Putamen (tissue), 1 donor: ENCODE data around the gene CHST8.

Experiments used
- DNase-seq: peaks from one replicate; pipeline ENCODE4 v3.0.0-alpha.2; 2016; ENCODE audit warnings: low spot score

Gene CHST8

GRCh38 chr19:33717878-33718277 is 96.1 kb downstream of the CHST8 start:
- DNase-seq: no peak

GRCh38 chr19:33718651-33719254 is 97.0 kb downstream of the CHST8 start:
- no peak for DNase-seq

- DNase-seq: no peak
Measured at GRCh38 chr19:33719366-33720154, 97.8 kb downstream of the CHST8 start.

- no peak for DNase-seq
Measured at GRCh38 chr19:33720155-33720493, 98.4 kb downstream of the CHST8 start.

- DNase-seq: no peak
Measured at GRCh38 chr19:33720691-33721682, 99.2 kb downstream of the CHST8 start.

- no peak for DNase-seq
Measured at GRCh38 chr19:33721735-33722297, 100.1 kb downstream of the CHST8 start.

GRCh38 chr19:33722456-33723239 is 100.9 kb downstream of the CHST8 start:
- DNase-seq: peak; percentile 44

- DNase-seq: no peak
Measured at GRCh38 chr19:33723512-33723911, 101.8 kb downstream of the CHST8 start.

GRCh38 chr19:33724021-33724720 is 102.4 kb downstream of the CHST8 start:
- DNase-seq: no peak

GRCh38 chr19:33724721-33725060 is 102.9 kb downstream of the CHST8 start:
- DNase-seq: no peak

- DNase-seq: no peak
Measured at GRCh38 chr19:33725567-33725966, 103.8 kb downstream of the CHST8 start.

- no peak for DNase-seq
Measured at GRCh38 chr19:33726756-33727155, 105.0 kb downstream of the CHST8 start.

GRCh38 chr19:33727331-33727998 is 105.7 kb downstream of the CHST8 start:
- DNase-seq: no peak

- no peak for DNase-seq
Measured at GRCh38 chr19:33728141-33728540, 106.4 kb downstream of the CHST8 start.

GRCh38 chr19:33730858-33731607 is 109.3 kb downstream of the CHST8 start:
- no peak for DNase-seq

- DNase-seq: no peak
Measured at GRCh38 chr19:33731881-33732280, 110.1 kb downstream of the CHST8 start.

GRCh38 chr19:33734913-33735312 is 113.2 kb downstream of the CHST8 start:
- peak; percentile 22 for DNase-seq

- DNase-seq: no peak
Measured at GRCh38 chr19:33736158-33736557, 114.4 kb downstream of the CHST8 start.

- DNase-seq: no peak
Measured at GRCh38 chr19:33736787-33737186, 115.0 kb downstream of the CHST8 start.
